Loucy (cell line): ENCODE results near the gene CCZ1.
"Not testable (repeated sequence)": the region's sequence is repeated elsewhere in the genome, so short reads cannot be mapped to it uniquely, and the experiment has no call there.

Experiments
- EZH2phosphoT487 ChIP-seq: fragments of 200-600 bp; IDR thresholded peaks from 2 replicates; pipeline ENCODE4 v1.6.1; 2018; ENCODE audit warnings: antibody characterized with exemption, mild to moderate bottlenecking, moderate library complexity, borderline replicate concordance
- TF ChIP-seq, protein P1 (sequence below): fragments of 200-600 bp; sonication (generic); conservative IDR thresholded peaks from 2 replicates; pipeline ENCODE4 v1.5.1; 2014; ENCODE audit warnings: mild to moderate bottlenecking, antibody characterized with exemption, low read length

DNA sequence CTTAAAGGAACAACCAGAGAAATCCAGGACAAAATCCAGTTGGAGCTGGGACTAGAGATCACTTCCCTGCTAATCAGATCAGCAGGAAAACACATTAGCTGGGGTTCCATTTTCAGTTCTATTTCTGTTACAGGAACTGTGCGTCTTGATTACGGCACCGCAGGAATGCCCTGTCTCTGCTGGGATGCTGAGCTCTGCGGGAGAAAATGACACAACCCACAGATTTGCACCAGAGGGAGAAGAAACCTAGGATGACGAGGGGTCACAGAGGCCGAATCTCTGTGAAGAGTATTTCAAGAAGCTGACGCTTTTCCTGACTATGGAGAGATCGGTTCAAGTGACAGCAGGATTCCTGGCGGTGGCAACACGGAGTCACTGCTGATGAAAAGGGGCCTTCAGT lies 31.8 kb downstream of the CCZ1 start:
- TF ChIP-seq, protein P1, sequence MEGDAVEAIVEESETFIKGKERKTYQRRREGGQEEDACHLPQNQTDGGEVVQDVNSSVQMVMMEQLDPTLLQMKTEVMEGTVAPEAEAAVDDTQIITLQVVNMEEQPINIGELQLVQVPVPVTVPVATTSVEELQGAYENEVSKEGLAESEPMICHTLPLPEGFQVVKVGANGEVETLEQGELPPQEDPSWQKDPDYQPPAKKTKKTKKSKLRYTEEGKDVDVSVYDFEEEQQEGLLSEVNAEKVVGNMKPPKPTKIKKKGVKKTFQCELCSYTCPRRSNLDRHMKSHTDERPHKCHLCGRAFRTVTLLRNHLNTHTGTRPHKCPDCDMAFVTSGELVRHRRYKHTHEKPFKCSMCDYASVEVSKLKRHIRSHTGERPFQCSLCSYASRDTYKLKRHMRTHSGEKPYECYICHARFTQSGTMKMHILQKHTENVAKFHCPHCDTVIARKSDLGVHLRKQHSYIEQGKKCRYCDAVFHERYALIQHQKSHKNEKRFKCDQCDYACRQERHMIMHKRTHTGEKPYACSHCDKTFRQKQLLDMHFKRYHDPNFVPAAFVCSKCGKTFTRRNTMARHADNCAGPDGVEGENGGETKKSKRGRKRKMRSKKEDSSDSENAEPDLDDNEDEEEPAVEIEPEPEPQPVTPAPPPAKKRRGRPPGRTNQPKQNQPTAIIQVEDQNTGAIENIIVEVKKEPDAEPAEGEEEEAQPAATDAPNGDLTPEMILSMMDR = not testable (repeated sequence)
- not testable (repeated sequence) for TF ChIP-seq EZH2phosphoT487
